ENCODE measurements around the gene ADAMTS2. TPM values are rescaled to one million over a fixed set of nuclear protein-coding genes. Genes with fewer than 3 reads are reported as not detected.

ADAMTS2 gene
- 46.7 TPM for polyA plus RNA-seq (2013, experiment 1 of 2)
- 45.4 TPM for polyA plus RNA-seq (2013, experiment 2 of 2)

DNA sequence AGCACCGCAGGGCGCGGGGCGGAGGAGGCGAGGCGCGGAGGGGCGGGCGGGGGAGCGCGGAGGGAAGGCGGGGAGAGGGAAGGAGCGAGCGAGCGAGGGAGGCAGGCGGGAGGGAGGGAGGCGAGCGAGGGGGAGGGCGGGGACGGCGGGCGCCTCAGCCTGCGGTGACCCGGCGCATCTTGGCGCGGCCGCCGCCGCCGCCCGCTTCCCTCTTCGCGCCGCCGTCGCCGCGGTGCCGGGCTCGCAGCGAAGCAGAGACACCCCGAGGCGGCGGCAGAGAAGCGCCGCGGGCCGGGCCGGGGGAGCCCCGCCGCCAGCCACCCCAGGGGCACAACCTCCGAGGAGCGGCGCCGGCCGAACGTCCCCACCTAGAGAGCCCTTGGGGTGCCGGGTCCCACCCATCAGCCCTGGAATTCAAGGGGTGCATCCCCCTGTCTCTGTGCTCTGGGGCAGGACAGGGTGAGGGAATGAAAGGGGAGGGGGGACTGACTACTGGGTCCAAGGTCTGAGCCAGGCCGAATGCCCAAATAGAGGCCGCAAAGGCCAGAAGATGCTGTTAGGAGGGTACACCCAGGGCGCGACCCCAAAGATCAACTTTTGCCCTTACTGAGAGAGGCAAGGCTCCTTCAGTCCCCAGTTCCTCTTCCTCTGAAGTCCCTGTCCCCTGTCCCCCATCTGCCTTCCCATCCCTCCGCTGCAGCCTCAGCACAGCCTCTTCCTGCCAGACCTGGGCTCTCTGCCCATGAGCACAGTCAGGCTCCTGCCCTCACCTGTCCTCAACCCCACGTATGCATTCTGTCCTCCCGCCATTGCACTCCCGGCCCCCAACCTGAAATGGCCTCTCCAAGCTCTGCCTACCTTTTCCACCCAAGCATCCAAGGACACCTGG, at the start of gene ADAMTS2:
Gene ADAMTS2 (minus strand): TSS at position 29 of the 889 bp plus-strand sequence. CDS start 133 bp downstream, outside the sequence.
- no peaks in the 10 kb centered on the region for H3K79me1 ChIP-seq (replicated peaks; ENCODE audit: low read length, poor library complexity, severe bottlenecking)

GRCh38 chr5:179393078-179393477, 47.8 kb upstream of the ADAMTS2 start:
- no peak overlapping the region for H2BK15ac ChIP-seq (ENCODE audit: low read depth, poor library complexity, severe bottlenecking)
- no peaks in the 10 kb centered on the region for H3K4me1 ChIP-seq (ENCODE audit: control insufficient read depth, insufficient read depth, low read depth, low read length)
- H3K36me3 ChIP-seq (ENCODE audit: control insufficient read depth in 1 of 2, insufficient read depth in 2 of 2, low read depth in 1 of 2, low read length in 2 of 2): no peaks in the 10 kb centered on the region
- no peaks in the 10 kb centered on the region for H3K79me1 ChIP-seq (replicated peaks; ENCODE audit: low read length, poor library complexity, severe bottlenecking)
- H3K18ac ChIP-seq (ENCODE audit: low read depth in 1 of 2, low read length in 2 of 2): no peak overlapping the region
- H4K91ac ChIP-seq (ENCODE audit: low read length): no peak overlapping the region
- H3K4ac ChIP-seq (ENCODE audit: low read depth in 1 of 2, low read length in 2 of 2): no peak overlapping the region
- no peak overlapping the region for H3K4me3 ChIP-seq (ENCODE audit: insufficient read depth in 1 of 2, low read depth in 1 of 2, low read length in 2 of 2)
- H2BK120ac ChIP-seq (ENCODE audit: low read depth, low read length): no peak overlapping the region
- peaks cover 43% of the 10 kb centered on the region for H3K9me3 ChIP-seq (ENCODE audit: control insufficient read depth, low read length)
- no peak overlapping the region for H2AFZ ChIP-seq (ENCODE audit: low read depth, low read length)
- H3K23ac ChIP-seq (ENCODE audit: low read length in 2 of 2): no peak overlapping the region
- no peak overlapping the region for H2AK5ac ChIP-seq (ENCODE audit: low read length, severe bottlenecking)
- no peak overlapping the region for H2BK12ac ChIP-seq (ENCODE audit: low read length in 2 of 2)
- H3K14ac ChIP-seq (ENCODE audit: low read length in 2 of 2): no peak overlapping the region
- no peaks in the 10 kb centered on the region for H3K27me3 ChIP-seq (ENCODE audit: control insufficient read depth in 1 of 2, insufficient read depth in 1 of 2, low read length in 2 of 2)
- no peak overlapping the region for H3K27ac ChIP-seq (ENCODE audit: low read length, poor library complexity, severe bottlenecking)
- no peak overlapping the region for H2BK5ac ChIP-seq (ENCODE audit: low read depth, low read length, poor library complexity, severe bottlenecking)
- peak; percentile 81 for DNase-seq
- WGBS: 33% methylated on average over 3 of the region's 4 CpGs
- H4K8ac ChIP-seq (ENCODE audit: low read length): no peak overlapping the region
- peak overlapping the region; percentile 61 for H3K9ac ChIP-seq (ENCODE audit: low read length)
- no peak overlapping the region for H3K4me2 ChIP-seq (ENCODE audit: low read length, poor library complexity, severe bottlenecking)

More for the DNA sequence above, at the start of gene ADAMTS2:
- Histone ChIP-seq H3K27me3 (ENCODE audit: control insufficient read depth in 1 of 2, insufficient read depth in 1 of 2, low read length in 2 of 2) (peaks cover 13 to 52% of the 10 kb centered on the region in 2 experiments), H2BK15ac (ENCODE audit: low read depth, poor library complexity, severe bottlenecking) (peak within 1 kb of the TSS; percentile 91), H3K4me1 (ENCODE audit: control insufficient read depth, insufficient read depth, low read depth, low read length) (peaks cover 17% of the 10 kb centered on the region), H3K4ac (ENCODE audit: low read depth in 1 of 2, low read length in 2 of 2) (peak within 1 kb of the TSS; percentile 34 to 98), H3K9me3 (ENCODE audit: control insufficient read depth, low read length) (no peaks in the 10 kb centered on the region), H4K8ac (ENCODE audit: low read length) (peak within 1 kb of the TSS; percentile 81), H2BK120ac (ENCODE audit: low read depth, low read length) (peak within 1 kb of the TSS; percentile 52), H3K27ac (ENCODE audit: low read length, poor library complexity, severe bottlenecking) (no peak within 1 kb of the TSS), H2AFZ (ENCODE audit: low read depth, low read length) (peak within 1 kb of the TSS; percentile 32), H3K4me3 (ENCODE audit: insufficient read depth in 1 of 2, low read depth in 1 of 2, low read length in 2 of 2) (peak within 1 kb of the TSS; percentile 54 to 90), H3K36me3 (ENCODE audit: control insufficient read depth in 1 of 2, insufficient read depth in 2 of 2, low read depth in 1 of 2, low read length in 2 of 2) (peaks cover 0 to 2% of the 10 kb centered on the region in 2 experiments), H3K18ac (ENCODE audit: low read depth in 1 of 2, low read length in 2 of 2) (peak within 1 kb of the TSS; percentile 71 to 94), H3K23ac (ENCODE audit: low read length in 2 of 2) (peak within 1 kb of the TSS in 1 of 2 experiments; percentile 10), H4K91ac (ENCODE audit: low read length) (peak within 1 kb of the TSS; percentile 59), H2BK12ac (ENCODE audit: low read length in 2 of 2) (peak within 1 kb of the TSS; percentile 18 to 60), H2AK5ac (ENCODE audit: low read length, severe bottlenecking) (no peak within 1 kb of the TSS), H2BK5ac (ENCODE audit: low read depth, low read length, poor library complexity, severe bottlenecking) (no peak within 1 kb of the TSS), H3K9ac (ENCODE audit: low read length) (peak within 1 kb of the TSS; percentile 91), H3K4me2 (ENCODE audit: low read length, poor library complexity, severe bottlenecking) (peak within 1 kb of the TSS; percentile 86), H3K14ac (ENCODE audit: low read length in 2 of 2) (peak within 1 kb of the TSS; percentile 6 to 44)
- DNase-seq: peak; percentile 74
- 17% methylated on average over 36 of the region's 67 CpGs for WGBS

GRCh38 chr5:179387151-179388110, 42.2 kb upstream of the ADAMTS2 start:
- Histone ChIP-seq H2AK5ac (ENCODE audit: low read length, severe bottlenecking) (no peak overlapping the region), H3K4me2 (ENCODE audit: low read length, poor library complexity, severe bottlenecking) (no peak overlapping the region), H3K79me1 (replicated peaks; ENCODE audit: low read length, poor library complexity, severe bottlenecking) (no peaks in the 10 kb centered on the region), H3K4me3 (ENCODE audit: insufficient read depth in 1 of 2, low read depth in 1 of 2, low read length in 2 of 2) (no peak overlapping the region), H2BK5ac (ENCODE audit: low read depth, low read length, poor library complexity, severe bottlenecking) (no peak overlapping the region), H3K27me3 (ENCODE audit: control insufficient read depth in 1 of 2, insufficient read depth in 1 of 2, low read length in 2 of 2) (no peaks in the 10 kb centered on the region), H3K36me3 (ENCODE audit: control insufficient read depth in 1 of 2, insufficient read depth in 2 of 2, low read depth in 1 of 2, low read length in 2 of 2) (no peaks in the 10 kb centered on the region), H2BK120ac (ENCODE audit: low read depth, low read length) (no peak overlapping the region), H2AFZ (ENCODE audit: low read depth, low read length) (no peak overlapping the region), H3K4ac (ENCODE audit: low read depth in 1 of 2, low read length in 2 of 2) (no peak overlapping the region), H4K91ac (ENCODE audit: low read length) (no peak overlapping the region), H4K8ac (ENCODE audit: low read length) (no peak overlapping the region), H3K4me1 (ENCODE audit: control insufficient read depth, insufficient read depth, low read depth, low read length) (no peaks in the 10 kb centered on the region), H3K23ac (ENCODE audit: low read length in 2 of 2) (no peak overlapping the region), H2BK12ac (ENCODE audit: low read length in 2 of 2) (no peak overlapping the region), H3K27ac (ENCODE audit: low read length, poor library complexity, severe bottlenecking) (no peak overlapping the region), H3K9me3 (ENCODE audit: control insufficient read depth, low read length) (peaks cover 36% of the 10 kb centered on the region), H3K14ac (ENCODE audit: low read length in 2 of 2) (no peak overlapping the region), H3K9ac (ENCODE audit: low read length) (no peak overlapping the region), H3K18ac (ENCODE audit: low read depth in 1 of 2, low read length in 2 of 2) (no peak overlapping the region), H2BK15ac (ENCODE audit: low read depth, poor library complexity, severe bottlenecking) (no peak overlapping the region)
- WGBS: 79% methylated on average over 17 of the region's 19 CpGs
- no peak for DNase-seq
